GM19025 (cell line): ENCODE data around the gene HRH3.

Experiments used
- ATAC-seq: cut with Tn5 transposase; IDR thresholded peaks from one replicate; pipeline ENCODE4 v1.9.1; 2021; ENCODE audit warnings: mild to moderate bottlenecking, low read depth, moderate library complexity; ENCODE audit not compliant: unreplicated experiment

HRH3 gene

DNA sequence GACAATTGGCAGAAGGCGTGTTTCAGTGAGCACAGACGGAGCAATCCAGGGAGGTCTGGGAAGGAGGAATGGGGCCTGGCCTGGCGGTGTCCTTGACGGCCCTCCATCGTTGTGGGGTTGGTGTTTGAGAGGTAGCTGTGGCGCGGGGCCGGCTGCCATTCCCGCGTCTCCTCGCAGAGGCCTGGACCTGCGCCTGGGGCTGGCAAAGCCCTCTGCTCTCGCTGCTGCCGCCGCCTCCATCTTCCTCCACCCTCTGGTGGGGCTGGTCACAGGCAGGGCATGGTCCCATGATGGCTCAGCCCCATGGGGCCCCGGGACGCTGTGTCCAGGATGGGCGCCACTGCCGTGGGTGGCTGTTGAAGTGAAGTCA, 25.8 kb upstream of the HRH3 start:
- ATAC-seq: no peak

DNA sequence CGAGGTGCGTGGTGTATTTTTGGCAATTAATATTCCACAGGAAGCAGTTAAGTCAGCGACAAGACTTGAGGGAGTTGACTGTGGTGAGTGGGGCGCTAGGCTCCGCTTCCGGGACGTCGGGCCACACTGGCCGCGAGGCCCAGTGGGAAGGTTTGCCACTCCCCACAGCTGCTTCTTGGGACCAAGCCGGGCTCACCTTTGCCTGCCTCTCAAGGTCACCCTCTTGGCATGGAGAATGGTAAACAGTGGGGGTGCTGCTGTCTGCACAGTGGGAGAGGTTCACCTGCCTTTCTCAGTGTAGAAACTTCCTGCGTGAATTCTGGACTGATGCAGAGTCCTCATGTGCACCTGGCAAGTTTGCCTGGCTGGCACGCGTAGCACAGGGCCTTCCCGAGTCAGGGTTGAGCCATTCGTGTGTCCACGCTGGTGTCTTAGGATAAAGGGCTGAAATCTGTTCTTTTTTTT, 24.6 kb upstream of the HRH3 start:
- no peak for ATAC-seq

DNA sequence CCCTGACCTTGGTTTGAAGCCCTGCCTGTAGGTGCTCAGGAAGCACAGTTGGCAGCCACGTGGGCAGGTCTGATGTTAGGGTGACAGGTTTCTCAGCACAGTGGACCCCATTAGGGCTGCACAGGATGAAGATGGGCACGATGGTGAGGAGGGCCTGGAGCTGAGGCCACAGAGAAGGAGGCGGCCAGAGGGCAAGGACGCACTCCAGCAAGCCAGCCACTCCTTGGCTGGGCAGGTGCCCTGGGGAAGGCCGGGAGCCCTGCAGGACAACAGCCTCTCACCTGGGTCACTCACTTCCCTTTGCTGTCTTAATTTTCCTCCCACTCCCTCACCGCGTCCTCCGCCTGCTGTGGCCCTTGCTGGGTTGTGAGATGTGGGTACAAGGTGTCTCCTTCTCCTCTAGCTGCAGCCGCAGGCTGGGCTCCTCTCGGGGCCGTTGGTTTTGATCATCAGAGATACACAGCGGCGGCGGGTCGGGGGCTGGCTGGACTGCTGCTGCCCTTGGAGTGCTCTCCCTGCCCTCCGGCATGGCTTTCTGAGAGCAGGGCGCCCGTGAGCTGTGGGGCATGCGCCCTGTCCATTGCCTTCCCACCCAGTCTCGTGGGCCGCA, 23.9 kb upstream of the HRH3 start:
- ATAC-seq: no peak

DNA sequence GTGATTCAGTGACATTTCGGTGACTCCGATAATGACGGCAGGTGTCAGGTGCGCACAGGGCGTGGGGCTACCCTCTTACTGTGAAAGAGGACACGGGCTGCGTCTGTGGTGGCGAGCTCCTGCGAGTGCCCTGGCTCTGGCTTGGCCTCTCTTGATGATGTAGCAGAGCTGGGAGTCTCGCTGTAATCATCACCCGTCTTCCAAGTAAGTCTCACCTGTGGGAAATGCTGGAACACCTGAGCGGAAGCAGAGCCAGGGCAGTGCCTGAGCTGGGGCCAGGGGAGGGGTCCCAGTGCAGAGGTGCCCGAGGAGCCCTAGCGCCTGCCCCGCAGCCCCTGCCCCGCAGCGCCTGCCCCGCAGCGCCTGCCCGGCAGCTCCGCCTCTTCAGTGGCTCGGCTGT, 23.0 kb upstream of the HRH3 start:
- ATAC-seq: no peak

DNA sequence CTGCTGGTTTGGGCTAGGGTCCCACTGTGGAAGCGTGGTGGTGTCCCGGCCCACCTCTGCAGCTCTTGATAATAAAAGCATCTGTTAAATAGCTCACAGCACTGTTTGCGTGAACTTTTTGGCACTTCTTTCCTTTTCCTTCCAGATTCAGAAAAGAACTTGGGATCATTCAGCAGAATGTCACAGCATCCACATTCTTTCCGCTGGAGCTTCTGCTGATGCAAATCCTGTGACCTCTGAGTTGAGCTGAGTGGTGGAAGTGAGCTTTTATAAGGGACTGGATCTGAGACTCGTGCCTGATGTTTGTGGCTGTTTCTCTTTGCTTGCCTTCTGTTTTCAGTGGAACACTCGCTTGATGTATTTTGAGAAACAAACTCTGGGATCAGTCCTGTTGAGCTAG, 22.1 kb upstream of the HRH3 start:
- no peak for ATAC-seq

DNA sequence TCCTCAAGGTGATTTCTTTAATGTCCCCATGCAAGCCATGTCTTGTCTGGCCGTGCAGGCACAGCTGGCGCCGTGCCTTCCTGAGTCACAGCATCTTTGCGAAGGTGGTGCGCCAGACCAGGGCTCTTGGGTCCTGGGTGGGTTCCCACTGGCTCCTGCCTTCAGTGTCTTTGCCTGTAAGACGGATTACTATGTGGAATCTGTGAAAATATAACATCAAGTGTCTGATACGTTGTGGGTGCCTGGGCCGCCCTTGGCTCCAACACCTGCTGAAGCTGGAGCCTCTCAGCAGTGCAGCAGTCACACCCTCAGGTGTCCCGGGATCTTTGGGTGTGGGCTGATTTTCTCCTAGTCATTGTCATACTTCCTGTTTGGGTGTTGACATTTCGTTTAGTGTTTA, 21.4 kb upstream of the HRH3 start:
- ATAC-seq: no peak

DNA sequence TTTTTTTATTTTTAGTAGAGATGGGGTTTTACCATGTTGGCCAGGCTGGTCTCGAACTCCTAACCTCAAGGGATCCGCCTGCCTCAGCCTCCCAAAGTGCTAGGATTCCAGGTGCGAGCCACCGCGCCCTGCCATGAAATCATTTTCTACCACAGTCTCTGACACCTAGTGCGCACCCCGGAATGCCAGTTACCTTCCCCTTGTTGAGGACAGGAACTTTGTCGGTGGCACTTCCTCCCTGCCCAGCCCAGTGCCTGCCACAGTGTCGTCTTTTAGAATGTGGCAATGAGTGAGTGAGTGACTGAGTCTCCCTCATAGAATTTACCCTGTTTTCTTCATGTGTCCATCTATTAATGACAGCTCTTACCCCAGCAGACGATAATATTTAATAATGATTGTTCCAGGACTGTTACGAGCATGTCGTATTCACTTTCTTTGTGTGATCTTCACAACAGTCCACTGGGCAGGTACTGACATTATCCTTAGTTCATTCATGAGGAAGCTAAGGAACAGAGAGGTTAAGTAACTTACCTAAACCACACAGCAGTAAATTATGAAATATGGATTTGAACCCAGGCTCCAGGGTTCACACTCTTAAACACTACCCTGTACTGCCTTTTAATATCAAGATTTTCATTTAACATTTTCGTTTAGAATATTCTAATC, 20.1 kb upstream of the HRH3 start:
- ATAC-seq: no peak

DNA sequence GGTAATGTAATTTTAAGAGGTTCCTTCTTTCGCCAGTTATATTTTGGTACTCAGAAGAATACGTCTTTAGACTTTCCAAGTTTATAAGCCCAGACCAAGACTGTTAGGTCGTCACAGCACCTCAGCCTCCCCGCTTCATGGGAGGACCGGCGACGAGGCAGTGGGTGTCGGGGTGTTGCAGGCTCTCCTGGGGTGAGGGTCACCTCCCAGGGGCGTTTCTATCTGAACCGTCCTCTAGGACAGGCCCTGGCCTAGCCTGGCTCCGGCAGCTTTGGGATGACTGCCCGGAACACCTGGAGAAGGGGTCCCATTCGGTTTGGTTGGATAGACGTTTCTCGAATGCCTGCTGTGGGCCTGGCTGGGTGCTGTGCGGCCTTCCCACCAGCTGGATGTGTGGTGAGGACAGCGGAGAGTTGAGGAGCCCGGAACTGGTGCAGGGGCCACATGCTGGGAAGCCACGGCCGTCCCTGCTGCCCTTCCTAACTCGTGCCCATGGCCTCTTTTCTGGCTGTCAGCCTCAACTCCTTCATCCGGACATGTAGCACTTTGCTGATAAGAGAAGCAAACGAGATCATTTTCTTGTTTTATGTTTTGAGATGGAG, 19.3 kb upstream of the HRH3 start:
- no peak for ATAC-seq

DNA sequence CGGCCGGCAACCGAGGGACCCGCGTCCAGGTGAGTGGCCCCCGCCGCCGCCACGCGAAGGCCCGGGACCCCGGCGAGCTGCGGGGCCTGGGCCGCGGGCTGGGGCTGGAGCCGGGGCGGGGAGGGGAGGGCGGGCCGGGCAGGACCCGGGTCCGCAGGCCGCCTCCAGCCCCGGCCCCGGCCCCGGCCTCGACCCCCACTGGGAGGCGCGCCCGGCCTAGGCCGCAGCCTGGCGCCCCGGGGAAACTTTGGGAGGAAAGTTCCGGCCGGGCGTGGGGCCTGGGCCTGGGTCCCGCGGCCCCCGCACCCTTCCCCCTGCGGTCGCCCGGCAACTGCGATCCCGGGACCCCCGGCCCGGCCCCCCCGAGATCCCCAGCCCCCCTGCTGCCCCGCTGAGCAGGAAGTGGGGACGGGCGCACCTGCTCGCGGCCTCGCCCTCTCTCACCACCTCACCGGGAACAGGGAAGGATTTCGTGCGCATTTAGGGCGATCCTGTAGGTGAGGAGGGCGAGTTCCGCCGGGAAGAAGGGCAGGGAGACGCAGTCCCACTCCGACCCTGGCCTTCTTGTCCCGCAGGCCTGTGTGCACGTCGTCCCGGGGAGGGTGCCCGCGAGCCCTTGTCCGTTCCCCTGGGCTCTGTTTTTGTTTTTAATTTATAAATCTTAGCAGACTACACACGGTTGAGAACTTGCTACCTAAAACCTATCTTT, 18.6 kb upstream of the HRH3 start:
- no peak for ATAC-seq

DNA sequence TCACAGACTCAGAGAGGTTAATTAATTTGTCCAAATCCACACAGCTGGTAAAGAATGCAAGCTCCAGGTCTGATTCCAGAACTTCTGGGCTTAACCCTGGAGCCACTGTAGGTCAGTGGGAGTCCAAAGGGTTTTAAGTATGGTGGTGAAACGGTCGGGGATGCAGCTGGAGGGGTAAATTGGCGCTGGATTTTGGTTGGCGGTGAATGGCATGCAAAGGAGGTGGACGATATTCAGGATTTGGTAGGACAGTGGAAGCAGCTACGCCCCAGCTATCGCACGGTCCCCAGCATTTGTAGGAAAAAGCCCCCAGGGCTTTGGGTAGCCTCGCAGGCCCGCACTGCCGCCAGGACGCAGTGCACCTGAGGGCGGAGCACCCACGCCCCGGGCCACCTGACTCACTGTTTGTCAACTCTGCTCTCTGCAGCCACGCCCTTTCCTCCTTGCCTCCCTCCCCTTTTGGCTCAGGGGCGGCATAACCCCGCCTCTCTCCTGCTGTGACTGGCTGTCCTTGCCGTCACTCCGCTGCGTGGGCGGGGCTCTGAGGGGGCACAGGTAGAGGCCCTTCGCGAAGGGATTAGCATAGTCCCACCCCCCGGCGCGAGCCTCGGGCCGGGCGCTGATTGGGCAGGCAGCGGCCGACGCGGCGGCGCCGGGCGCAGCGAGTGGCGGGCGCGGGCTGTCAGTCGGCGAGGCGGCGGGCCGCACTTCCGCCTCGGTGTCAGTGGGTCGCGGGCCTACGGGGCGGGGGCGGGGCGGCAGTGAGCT, 17.9 kb upstream of the HRH3 start, which contains the start of gene OSBPL2:
OSBPL2 (plus strand) TSS at position 721 of the 768 bp plus-strand sequence. CDS start 17,664 bp downstream, outside the sequence.
- peak; percentile 98 for ATAC-seq

DNA sequence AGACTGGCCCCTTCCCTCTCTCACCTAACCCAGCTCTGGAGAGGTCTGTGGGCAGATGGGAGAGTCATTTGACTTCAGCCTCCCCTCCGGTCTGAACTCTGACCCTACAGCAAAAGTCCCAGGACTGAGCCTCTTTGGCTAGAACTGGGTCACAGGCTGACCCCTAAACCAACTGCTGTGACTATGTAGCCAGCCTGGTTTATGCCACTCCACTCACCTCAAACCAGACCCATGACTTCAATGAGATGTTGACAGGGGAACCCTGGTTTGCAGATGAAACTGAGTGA, 17.4 kb upstream of the HRH3 start:
- ATAC-seq: no peak

DNA sequence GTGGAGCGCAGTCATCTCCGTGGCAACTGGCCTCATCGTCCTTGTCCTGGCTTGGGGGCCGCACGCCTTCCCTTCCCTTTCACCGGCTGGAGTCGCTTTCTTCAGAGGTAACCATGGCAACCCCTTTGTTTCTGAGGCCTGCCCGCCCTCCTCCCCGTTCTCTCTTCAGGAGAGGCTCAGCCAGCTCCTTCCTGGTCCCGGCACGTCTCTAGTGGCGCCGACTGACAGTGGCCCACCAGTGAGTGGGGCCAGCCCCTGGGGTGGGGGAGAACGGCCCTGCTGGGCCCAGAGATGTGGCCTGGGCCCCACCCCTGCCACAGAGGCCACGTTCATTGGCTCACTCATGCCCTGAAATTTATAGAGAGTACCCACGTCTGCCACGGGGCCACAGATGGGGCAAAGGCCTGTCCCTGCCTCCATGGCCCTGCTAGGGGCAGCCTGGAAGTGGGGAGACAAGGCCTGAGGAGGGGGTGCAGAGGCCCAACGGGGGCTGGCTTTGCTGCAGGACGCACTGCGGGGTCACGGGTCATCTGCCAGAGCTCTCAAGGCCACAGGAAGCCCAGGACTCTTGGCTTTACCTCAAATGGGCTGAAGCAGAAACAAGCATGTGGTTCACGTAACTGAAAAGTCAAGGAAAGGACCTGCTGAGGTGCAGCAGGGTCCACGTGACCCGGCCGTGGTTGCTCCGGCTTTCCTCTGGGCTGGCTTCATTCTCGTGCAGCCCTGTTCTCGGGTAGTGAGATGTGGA, 16.9 kb upstream of the HRH3 start:
- no peak for ATAC-seq

DNA sequence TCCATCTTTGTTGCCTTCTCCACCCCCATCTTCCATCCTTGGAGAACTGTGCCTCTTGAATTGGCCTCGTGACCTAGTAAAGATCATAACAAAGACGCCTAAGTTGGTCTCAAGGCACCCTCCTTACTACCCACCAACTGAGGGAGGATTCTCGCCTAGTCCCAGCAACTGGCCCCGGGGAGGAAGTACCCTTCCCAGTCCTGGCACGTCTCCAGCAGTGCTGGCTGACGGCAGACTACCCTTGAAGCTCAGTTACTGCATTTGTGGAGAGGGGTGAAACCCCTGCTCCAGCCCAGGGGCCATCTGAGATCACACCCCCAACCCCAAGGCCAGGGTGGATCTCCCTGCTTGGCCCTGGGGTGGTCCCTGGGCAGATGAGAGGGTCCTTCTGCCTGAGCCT, 16.1 kb upstream of the HRH3 start:
- no peak for ATAC-seq

DNA sequence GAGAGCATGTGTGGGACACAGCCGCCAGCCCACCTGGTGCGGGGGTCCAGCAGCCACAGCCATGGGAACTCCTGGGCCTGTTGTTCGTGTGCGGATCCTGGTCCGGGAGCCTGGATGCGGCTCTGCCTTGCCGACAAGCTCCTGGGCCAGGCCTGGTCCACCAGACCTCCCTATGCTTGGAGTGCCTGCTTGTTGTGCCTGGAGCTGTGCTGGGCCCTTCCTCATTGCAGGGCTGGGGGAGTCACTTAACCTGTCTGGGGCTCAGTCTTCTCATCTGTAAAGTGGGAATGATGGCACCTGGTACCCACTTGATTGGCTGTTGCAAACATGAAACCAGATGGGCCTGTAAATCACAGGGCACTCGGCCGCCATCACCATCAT, 15.7 kb upstream of the HRH3 start:
- no peak for ATAC-seq

DNA sequence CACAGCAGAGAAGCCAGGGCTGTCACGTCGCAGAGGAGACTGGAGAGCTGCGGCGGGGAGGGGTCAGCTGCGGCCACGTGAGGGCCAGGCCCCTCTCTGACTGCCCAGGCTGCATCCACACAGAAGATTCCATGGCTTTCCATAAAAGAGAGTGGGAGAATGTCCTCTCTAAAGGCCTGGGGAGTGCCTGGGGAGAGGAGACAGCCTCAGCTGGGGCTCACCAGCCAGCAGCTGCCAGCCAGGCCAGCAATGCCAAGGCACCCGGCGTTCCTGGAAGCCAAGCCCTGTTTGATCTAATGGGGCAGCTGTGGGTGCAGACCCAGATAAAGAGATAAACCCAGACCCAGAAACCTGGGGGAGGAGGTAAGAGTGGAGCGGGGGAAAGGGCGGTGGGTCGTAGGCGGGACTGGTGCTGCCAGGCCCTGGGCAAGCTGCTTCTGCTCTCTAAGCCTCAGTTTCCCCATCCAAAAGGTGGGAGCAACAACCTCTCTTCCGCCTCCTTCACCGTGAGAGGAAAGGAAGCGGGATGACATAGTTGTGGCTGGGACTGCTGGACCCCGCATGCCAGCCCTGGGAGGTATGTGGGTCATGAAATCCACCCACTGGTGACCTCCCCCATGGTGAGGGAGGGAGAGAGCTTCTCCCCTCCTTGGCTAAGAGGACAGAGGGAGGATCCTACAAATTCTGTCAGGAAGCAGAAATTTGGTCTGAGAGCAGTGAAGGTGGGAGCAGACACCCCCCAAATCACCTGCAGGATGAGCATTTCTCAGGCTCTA, 15.1 kb upstream of the HRH3 start:
- ATAC-seq: no peak

DNA sequence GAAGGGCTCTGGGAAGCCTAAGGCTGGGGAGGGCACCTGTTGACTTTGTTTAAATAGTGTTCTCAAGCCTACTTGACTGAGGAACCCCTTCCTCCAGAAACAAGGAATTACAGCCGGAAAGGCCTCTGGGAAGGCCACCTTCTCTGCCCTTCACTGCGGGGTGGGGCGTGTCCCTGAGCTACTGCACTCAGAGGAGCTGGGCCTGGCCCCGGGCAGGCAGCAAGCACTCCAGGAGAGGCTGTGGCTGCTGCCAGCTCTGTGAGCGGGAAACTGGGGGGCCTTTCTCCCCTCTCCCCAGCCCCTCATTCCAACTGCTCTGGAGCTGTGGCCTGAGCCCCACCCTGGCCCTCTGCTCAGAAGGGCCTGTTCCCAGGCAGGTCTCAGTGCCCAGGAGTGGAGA, 14.3 kb upstream of the HRH3 start:
- no peak for ATAC-seq

DNA sequence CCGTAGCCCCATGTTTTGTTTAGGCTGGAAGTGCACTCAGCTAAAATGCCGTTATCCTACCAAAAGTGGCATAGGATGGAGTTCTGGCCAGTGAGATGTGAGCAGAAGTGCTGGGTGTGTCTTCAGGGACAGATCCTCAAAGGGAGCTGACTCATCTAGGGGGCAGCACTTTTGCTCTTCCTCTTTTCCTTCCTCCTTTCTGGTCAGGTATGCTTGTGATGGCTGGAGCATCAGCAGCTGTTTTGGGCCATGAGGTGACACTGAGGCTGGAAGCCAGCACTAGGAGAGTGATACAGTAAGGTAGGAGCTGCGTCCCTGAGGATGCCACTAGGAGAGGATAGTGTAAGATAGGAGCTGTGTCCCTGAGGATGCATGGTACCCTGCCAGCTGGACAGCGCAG, 13.6 kb upstream of the HRH3 start:
- no peak for ATAC-seq

DNA sequence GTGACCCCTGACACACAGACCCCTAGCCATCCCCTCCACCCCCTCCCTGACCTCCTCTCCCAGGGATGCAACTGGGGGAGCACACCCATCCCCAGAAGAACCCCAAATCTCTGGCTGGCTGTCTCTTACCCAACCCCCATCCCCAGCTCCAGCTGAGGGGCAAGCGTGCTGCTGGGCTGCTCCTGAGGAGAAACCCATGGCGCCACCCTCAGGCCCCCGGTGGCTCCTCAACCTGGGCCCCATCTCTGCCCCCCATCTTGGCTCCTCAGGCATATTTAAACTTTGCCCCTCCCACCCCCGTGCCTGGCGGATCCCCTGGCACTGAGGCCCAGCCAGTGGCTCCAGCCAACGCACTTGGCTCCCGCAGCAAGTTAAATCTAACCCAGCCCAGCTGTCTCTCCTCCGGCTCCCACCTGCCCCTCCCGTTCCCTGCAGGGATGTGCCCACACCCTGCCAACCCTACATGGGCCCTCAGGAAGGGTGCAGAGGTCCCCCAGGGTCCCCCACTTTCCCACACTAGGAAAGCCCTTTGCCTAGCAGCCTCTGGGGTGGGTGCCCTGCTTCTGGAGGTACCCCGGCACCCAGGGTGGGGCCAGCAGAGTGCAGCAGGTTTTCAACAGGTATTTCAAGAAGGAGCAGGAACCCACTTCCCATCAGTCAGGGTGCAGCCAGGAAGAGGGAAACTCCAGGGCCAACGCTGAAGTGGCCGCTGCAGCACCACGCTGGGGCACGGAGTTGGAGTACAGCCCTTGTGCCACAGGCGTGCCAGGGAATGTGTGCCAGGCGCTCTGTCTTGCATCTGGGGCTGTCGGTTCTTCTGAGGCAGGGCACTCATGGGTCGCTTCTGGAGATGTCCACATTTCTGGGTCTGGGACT, 12.9 kb upstream of the HRH3 start:
- no peak for ATAC-seq

DNA sequence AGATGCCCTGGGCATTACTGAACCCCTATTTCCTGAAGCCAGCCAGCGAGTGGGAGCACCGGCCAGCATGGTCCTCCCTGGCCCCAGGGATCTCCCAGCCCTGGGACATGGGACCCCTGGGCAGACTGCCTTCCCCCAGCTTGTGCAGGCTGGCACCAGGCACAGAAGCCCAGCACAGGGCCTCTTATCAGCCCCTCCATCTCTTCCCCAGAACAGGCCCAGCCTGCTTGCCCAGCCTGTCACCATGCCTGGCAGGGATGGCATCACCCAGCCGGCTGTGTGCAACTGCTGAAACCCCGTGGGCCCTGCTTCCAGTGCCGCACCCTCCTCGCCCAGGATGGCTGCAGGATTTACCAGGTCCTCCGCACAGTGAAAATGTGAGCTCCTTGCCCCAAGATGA, 12.1 kb upstream of the HRH3 start:
- no peak for ATAC-seq
